ENCODE data around the gene ADA. TPM values are rescaled to one million over a fixed set of nuclear protein-coding genes. Genes with fewer than 3 reads are reported as not detected.

Gene ADA
- total and polyA plus RNA-seq, 8 donors, result 2.9 to 6.0 (median 4.0) TPM

GRCh38 chr20:44629542-44629941, 22.0 kb downstream of the ADA start:
- no peak for TF ChIP-seq CTCF (IDR thresholded peaks at IDR 0.05)
- Histone ChIP-seq H3K9me3 (no peaks in the 10 kb centered on the region), H3K4me1 (peaks cover 0 to 7% (median 0%) of the 10 kb centered on the region in 3 donors), H3K27ac (no peak overlapping the region), H3K36me3 (no peaks in the 10 kb centered on the region), H3K27me3 (no peaks in the 10 kb centered on the region), H3K4me3 (no peak overlapping the region)
- ATAC-seq, result no peak
- FAIRE-seq, result no peak
- intact Hi-C loops (cut with DNase I), result no loop called here
- DNase-seq, result no peak
- 73% methylated on average over 7 to 10 of the region's 10 CpGs for WGBS, 2 donors

- intact Hi-C loops (cut with DNase I), result no loop called here
- DNase-seq (no peak), FAIRE-seq (no peak), ATAC-seq (no peak)
- H3K9me3 ChIP-seq, result no peaks in the 10 kb centered on the region
- TF ChIP-seq CTCF (IDR thresholded peaks at IDR 0.05), result no peak
- no peak overlapping the region for H3K27ac ChIP-seq
- no peaks in the 10 kb centered on the region for H3K27me3 ChIP-seq
- no peaks in the 10 kb centered on the region for H3K36me3 ChIP-seq
- 87 to 95% methylated on average over 9 of the region's 9 CpGs for WGBS, 2 donors
- H3K4me3 ChIP-seq, result no peak overlapping the region
- H3K4me1 ChIP-seq, result peaks cover 0 to 4% (median 0%) of the 10 kb centered on the region in 3 donors
These were observed 22.5 kb downstream of the ADA start for GRCh38 chr20:44629017-44629385.

- WGBS, 2 donors, result 85% methylated on average over 13 of the region's 13 CpGs
- ATAC-seq (no peak), FAIRE-seq (no peak), DNase-seq (no peak)
- no peak for TF ChIP-seq CTCF (IDR thresholded peaks at IDR 0.05)
- H3K4me3 ChIP-seq, result no peak overlapping the region
- no peaks in the 10 kb centered on the region for H3K27me3 ChIP-seq
- intact Hi-C loops (cut with DNase I), result no loop called here
- H3K27ac ChIP-seq, result no peak overlapping the region
- no peaks in the 10 kb centered on the region for H3K9me3 ChIP-seq
- H3K4me1 ChIP-seq, result no peaks in the 10 kb centered on the region
- H3K36me3 ChIP-seq, result no peaks in the 10 kb centered on the region
These were observed 24.0 kb downstream of the ADA start for GRCh38 chr20:44627364-44628010.

- ATAC-seq, result no peak
These were observed 25.2 kb downstream of the ADA start for GRCh38 chr20:44626278-44626677.

More at GRCh38 chr20:44626278-44626677, 25.2 kb downstream of the ADA start:
- Histone ChIP-seq H3K4me3 (no peak overlapping the region), H3K27ac (no peak overlapping the region), H3K9me3 (no peaks in the 10 kb centered on the region), H3K4me1 (no peaks in the 10 kb centered on the region), H3K36me3 (no peaks in the 10 kb centered on the region), H3K27me3 (no peaks in the 10 kb centered on the region)
- FAIRE-seq (no peak), DNase-seq (no peak)
- no peak for TF ChIP-seq CTCF (IDR thresholded peaks at IDR 0.05)
- 87 to 89% methylated on average over 7 of the region's 7 CpGs for WGBS, 2 donors
- intact Hi-C loops (cut with DNase I), result no loop called here
